ENCODE measurements around the gene CACNA1A. TPM values are rescaled to one million over a fixed set of nuclear protein-coding genes. Genes with fewer than 3 reads are reported as not detected.

The CACNA1A gene
- total and polyA plus RNA-seq, 2 of the 13 experiments (the other 11 are each of a cell fraction or from before 2014, with no cell fraction given) = not detected

GRCh38 chr19:13466697-13467096, 39.6 kb downstream of the CACNA1A start:
- FAIRE-seq = no peak
- POLR2A ChIA-PET = no interaction called here
- intact Hi-C loops (cut with micrococcal nuclease; ENCODE audit: unreplicated experiment) = no loop called here

More at GRCh38 chr19:13466697-13467096, 39.6 kb downstream of the CACNA1A start:
- DNase-seq (ENCODE audit: low spot score) (no peak), ATAC-seq (no peak)
- no TSS peak for BruUV-seq (replicated peaks)
- no peaks in the 10 kb centered on the region for H3K9me3 ChIP-seq (ENCODE audit: low read length)
- H3K79me2 ChIP-seq (ENCODE audit: insufficient read depth, low read length) = no peaks in the 10 kb centered on the region
- no peak overlapping the region for H3K27ac ChIP-seq (ENCODE audit: extremely low read length, insufficient read depth, low read length)
- H3K4me3 ChIP-seq (replicated peaks in 1 of 3; ENCODE audit: insufficient read depth in 1 of 3, low read depth in 2 of 3, low read length in 3 of 3) = no peak overlapping the region
- CTCF ChIA-PET (ENCODE audit: low intra/inter-chr PET ratio, low total read pairs) = no interaction called here
- no peak overlapping the region for H3K9ac ChIP-seq (ENCODE audit: insufficient read depth, low read depth, low read length)
- 0 out of 5 replicates have a peak, but pooled peaks cover 0 to 2% of the 10 kb centered on the region in 2 experiments for H3K27me3 ChIP-seq (ENCODE audit: control insufficient read depth in 1 of 2, insufficient read depth in 2 of 2, low read length in 2 of 2)
- H3K4me2 ChIP-seq (ENCODE audit: low read depth, low read length) = no peak overlapping the region
- WGBS (ENCODE audit: low lambda C conversion rate) = 18% methylated on average over 5 of the region's 5 CpGs
- H3K36me3 ChIP-seq (replicated peaks in 1 of 2; ENCODE audit: control insufficient read depth in 1 of 2, insufficient read depth in 2 of 2, low read length in 2 of 2) = no peaks in the 10 kb centered on the region
- TF ChIP-seq TBX3 (IDR thresholded peaks at IDR 0.05; ENCODE audit: borderline replicate concordance) = no peak
- TF ChIP-seq TBL1XR1 (IDR thresholded peaks at IDR 0.05; ENCODE audit: borderline replicate concordance, low read length, partially characterized antibody) = no peak
- TF ChIP-seq ZNF737 (CRISPR knock-in tag; IDR thresholded peaks at IDR 0.05; ENCODE audit: borderline replicate concordance) = no peak
- no peak for TF ChIP-seq ZNF563 (CRISPR knock-in tag; IDR thresholded peaks at IDR 0.05)
- no peak for TF ChIP-seq ZFP91 (CRISPR knock-in tag; IDR thresholded peaks at IDR 0.05; ENCODE audit: borderline replicate concordance)
- no peak for TF ChIP-seq SRY (CRISPR knock-in tag; IDR thresholded peaks at IDR 0.05)
- no peak for TF ChIP-seq ELK4 (CRISPR knock-in tag; IDR thresholded peaks at IDR 0.05; ENCODE audit: borderline replicate concordance)
- no peak for TF ChIP-seq ZNF232 (CRISPR knock-in tag; IDR thresholded peaks at IDR 0.05; ENCODE audit: borderline replicate concordance)
- no peak for TF ChIP-seq NR3C1 (CRISPR knock-in tag; IDR thresholded peaks at IDR 0.05)
- TF ChIP-seq RXRA (CRISPR knock-in tag; IDR thresholded peaks at IDR 0.05) = no peak
- no peak for TF ChIP-seq POLR2AphosphoS5 (IDR thresholded peaks at IDR 0.05; ENCODE audit: low read depth, low read length)
- TF ChIP-seq E2F1 (CRISPR knock-in tag; IDR thresholded peaks at IDR 0.05) = no peak
- no peak for TF ChIP-seq ZNF383 (CRISPR knock-in tag; IDR thresholded peaks at IDR 0.05; ENCODE audit: borderline replicate concordance)
- H3K4me1 ChIP-seq (ENCODE audit: insufficient read depth, low read length) = no peaks in the 10 kb centered on the region
- in situ Hi-C loops (cut with HindIII; ENCODE audit: extremely low pct_ligation_motif_present, low pct_unique_long_range_greater_than_20kb) = no loop called here
- H2AFZ ChIP-seq (ENCODE audit: low read length) = no peak overlapping the region
- H4K20me1 ChIP-seq (ENCODE audit: insufficient read depth, low read length) = 0 out of 2 replicates have a peak, but pooled peaks cover 2% of the 10 kb centered on the region

All from HepG2 (cell line).